Cardiac fibroblast (primary cell): ENCODE results near the gene LSAMP.

Source experiments
- DNase-seq, 2 donors: peaks; one replicate each; pipeline versions ENCODE4 v3.0.0 to v3.0.0-alpha.2; 2010; ENCODE audit warnings: low read depth in 2 of 2
- H3K4me3 ChIP-seq, 2 donors: replicated peaks in 1 of 2; 1 replicate in 1 of 2; 2 replicates in 1 of 2; pipeline ENCODE4 v1.5.1; 2011; ENCODE audit warnings: low read depth in 2 of 2, low read length in 2 of 2, mild to moderate bottlenecking in 2 of 2, moderate library complexity in 1 of 2
- CTCF ChIP-seq: IDR thresholded peaks from one replicate; pipeline ENCODE4 v1.5.1; 2011; ENCODE audit warnings: low read depth, mild to moderate bottlenecking, low read length, inconsistent platforms

LSAMP gene

GRCh38 chr3:116417151-116417550 lies 28.1 kb downstream of the LSAMP start:
- no peak for TF ChIP-seq CTCF
- DNase-seq, result no peak
- H3K4me3 ChIP-seq, result no peak overlapping the region

GRCh38 chr3:116413319-116413718 lies 32.0 kb downstream of the LSAMP start:
- H3K4me3 ChIP-seq, result no peak overlapping the region
- DNase-seq, result no peak
- TF ChIP-seq CTCF, result no peak

GRCh38 chr3:116408473-116408872 lies 36.8 kb downstream of the LSAMP start:
- no peak for DNase-seq
- TF ChIP-seq CTCF, result no peak
- H3K4me3 ChIP-seq, result no peak overlapping the region

- no peak for DNase-seq
- no peak overlapping the region for H3K4me3 ChIP-seq
- TF ChIP-seq CTCF, result no peak
These were observed 40.1 kb downstream of the LSAMP start for GRCh38 chr3:116405231-116405630.

- no peak overlapping the region for H3K4me3 ChIP-seq
- DNase-seq, result no peak
- TF ChIP-seq CTCF, result no peak
These were observed 45.5 kb downstream of the LSAMP start for GRCh38 chr3:116399701-116400226.

GRCh38 chr3:116394365-116394764 lies 50.9 kb downstream of the LSAMP start:
- no peak overlapping the region for H3K4me3 ChIP-seq
- DNase-seq, result no peak
- no peak for TF ChIP-seq CTCF

GRCh38 chr3:116393199-116393598 lies 52.1 kb downstream of the LSAMP start:
- H3K4me3 ChIP-seq, result no peak overlapping the region
- no peak for TF ChIP-seq CTCF

More at GRCh38 chr3:116393199-116393598, 52.1 kb downstream of the LSAMP start:
- no peak for DNase-seq
